GM21737 (cell line): ENCODE results near the gene NUDT8.
"Not testable (repeated sequence)": the region's sequence is repeated elsewhere in the genome, so short reads cannot be mapped to it uniquely, and the experiment has no call there.

Experiments
- ATAC-seq: cut with Tn5 transposase; IDR thresholded peaks from one replicate; pipeline ENCODE4 v1.9.1; 2021; ENCODE audit warnings: mild to moderate bottlenecking, moderate library complexity; ENCODE audit not compliant: unreplicated experiment

Gene NUDT8

DNA sequence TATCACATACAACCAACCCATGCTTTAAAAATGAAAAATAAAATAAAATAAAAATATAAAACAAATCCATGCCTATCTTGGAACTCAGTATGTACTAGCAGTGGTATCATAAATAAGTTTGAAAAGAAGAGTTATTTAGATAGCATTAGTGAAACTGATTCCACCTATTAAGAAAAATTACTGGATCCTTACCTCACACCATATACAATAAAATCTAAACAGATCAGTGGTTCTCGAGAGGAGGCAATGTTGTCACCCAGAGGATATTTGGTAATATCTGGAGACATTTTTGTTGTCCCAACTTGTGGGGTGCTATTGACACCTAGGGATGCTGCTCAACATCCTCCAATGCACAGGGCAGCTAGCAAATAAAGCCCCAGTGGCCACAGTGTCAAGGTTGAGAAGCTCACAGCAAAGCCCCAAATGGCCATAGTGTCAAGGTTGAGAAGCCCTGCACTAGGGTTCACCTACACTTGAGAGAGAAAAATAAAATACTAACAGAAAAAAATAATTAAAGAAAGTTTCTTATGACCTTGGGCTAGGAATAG is 32.9 kb downstream of the NUDT8 start:
- ATAC-seq: no peak

DNA sequence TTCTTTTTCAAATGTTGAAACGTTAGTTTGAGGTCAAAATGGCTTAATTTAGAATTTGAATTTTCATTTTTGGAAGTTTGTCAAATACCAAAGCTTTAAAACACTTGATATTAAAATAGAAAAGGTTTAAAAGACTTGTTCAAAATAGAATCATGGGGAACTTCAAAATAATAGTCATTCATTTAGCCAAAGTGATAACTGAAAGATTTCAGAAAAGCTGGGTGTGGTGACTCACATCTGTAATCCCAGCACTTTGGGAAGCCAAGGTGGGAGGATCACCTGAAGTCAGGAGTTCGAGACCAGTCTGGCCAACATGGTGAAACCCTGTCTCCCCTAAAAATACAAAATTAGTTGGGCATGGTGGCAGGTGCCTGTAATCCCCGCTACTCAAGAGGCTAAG is 35.3 kb downstream of the NUDT8 start:
- no peak for ATAC-seq

DNA sequence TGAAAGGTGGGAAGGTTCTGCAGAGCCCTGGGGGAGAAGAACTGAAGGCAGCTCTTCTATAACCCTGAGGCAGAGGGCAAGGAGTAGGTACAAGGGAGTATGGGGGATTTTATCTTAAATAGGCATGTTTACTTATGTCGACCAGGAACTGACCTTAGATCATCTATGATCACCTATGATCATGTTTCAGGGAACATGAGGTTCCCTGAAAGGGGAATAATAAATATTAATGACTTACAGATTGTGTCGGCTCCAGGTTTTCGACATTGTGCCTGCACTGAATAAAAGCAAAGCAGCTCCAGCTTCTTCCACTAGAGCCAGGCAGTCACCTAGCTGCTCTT is 36.2 kb downstream of the NUDT8 start:
- ATAC-seq: no peak

DNA sequence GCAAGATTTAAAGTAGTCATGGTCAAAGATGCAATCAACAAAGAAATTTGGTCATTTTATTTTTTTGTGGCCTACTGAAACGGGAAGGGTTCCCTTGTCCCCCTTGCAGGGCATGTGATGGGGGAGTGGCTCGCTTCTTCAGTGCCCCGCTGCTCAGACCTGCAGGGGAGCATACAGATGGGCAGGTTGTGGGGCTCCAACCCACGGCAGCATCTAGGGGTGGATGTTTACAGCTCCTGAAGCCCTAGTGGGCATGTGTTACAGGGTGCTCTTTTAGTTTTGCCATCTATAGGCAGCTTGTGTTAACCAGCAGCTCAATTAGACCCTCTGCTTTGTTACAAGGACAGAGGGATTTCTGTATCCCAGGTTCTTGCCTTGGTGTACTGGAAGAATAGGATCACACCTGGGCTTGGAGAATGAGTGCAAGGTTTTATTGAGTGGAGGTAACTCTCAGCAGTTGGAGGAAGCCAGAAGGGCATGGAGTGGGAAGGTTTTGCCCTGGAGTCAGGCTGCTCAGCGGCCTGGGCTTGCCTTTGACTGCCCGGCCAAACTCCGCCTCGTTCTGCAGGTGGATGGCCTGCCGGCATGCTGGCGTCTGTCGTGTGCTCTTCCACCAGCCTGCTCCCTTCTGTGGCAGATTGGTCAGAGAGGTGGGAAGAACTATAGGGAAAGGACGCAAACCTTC is 36.7 kb downstream of the NUDT8 start:
- ATAC-seq: no peak

DNA sequence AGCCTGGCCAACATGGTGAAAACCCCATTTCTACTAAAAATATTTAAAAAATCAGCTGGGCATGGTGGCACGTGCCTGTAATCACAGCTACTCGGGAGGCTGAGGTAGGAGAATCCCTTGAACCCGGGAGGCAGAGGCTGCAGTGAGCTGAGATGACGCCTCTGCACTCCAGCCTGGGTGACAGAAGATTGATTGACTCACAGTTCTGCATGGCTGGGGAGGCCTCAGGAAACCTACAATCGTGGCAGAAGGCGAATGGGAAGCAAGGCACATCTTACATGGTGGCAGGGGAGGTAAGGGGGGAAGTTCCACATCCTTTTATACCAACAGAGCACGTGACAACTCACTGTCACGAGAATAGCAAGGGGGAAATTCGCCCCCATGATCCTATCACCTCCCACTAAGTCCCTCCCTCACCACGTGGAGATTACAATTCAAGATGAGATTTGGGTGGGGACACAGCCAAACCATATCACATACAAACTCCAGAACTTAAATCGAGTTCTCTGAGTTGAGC is 40.8 kb downstream of the NUDT8 start:
- ATAC-seq: not testable (repeated sequence)

DNA sequence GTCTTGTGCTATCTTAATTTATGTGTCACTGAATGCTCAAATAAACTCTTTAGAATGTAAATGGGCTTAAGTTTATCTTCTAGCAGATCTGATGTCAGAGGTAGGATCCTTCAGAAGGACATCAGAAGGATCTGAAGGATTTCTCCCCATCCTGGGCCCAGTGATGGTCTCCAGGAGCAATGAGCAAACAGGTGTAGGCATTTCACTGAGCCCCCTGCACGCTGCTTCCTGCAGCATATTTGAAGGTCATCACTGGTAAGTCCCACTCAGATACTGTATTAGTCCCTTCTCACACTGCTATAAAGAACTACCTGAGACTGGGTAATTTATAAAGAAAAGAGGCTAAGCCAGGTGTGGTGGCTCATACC is 41.6 kb downstream of the NUDT8 start:
- ATAC-seq: peak; percentile 25

DNA sequence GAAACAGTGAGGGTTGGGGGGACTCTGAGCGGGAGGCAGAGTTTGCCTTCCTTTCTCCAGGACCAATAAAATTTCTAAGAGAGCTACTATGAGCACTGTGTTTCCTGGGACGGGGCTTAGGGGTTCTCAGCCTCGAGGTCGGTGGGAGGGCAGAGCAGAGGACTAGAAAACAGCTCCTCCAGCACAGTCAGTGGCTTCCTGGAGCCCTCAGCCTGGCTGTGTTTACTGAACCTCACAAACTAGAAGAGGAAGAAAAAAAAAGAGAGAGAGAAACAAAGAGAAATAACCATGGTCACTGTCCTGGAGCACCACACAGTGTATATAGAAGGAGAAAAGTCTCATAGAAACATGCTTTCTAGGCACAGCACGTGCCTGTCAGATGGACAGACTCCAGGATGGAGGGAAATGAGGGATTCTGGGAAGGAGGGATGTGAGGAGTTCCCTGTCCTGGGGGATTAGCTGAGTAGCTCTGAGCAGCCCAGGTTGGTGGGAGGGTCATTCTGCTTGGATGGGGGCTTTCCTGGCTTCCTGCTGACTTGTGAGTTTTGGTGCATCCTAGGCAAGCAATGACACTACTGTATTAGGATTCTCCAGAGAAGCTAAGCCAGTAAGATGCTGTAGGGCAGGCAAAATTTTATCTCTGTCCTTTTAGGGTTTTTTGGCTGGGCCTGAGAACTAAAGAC is 43.0 kb downstream of the NUDT8 start:
- ATAC-seq: no peak

DNA sequence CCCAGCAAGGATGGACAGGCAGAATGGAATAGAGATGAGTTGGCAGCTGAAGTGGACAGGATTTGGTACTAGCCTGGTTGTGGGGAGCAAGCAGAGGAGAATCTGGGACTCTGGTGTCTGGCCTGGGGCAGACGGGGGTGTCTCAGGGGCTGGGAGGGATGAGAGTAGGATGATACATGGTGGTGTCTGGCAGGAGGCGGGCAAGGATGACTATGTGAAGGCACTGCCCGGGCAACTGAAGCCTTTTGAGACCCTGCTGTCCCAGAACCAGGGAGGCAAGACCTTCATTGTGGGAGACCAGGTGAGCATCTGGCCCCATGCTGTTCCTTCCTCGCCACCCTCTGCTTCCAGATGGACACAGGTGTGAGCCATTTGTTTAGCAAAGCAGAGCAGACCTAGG is 43.8 kb downstream of the NUDT8 start:
- ATAC-seq: no peak

DNA sequence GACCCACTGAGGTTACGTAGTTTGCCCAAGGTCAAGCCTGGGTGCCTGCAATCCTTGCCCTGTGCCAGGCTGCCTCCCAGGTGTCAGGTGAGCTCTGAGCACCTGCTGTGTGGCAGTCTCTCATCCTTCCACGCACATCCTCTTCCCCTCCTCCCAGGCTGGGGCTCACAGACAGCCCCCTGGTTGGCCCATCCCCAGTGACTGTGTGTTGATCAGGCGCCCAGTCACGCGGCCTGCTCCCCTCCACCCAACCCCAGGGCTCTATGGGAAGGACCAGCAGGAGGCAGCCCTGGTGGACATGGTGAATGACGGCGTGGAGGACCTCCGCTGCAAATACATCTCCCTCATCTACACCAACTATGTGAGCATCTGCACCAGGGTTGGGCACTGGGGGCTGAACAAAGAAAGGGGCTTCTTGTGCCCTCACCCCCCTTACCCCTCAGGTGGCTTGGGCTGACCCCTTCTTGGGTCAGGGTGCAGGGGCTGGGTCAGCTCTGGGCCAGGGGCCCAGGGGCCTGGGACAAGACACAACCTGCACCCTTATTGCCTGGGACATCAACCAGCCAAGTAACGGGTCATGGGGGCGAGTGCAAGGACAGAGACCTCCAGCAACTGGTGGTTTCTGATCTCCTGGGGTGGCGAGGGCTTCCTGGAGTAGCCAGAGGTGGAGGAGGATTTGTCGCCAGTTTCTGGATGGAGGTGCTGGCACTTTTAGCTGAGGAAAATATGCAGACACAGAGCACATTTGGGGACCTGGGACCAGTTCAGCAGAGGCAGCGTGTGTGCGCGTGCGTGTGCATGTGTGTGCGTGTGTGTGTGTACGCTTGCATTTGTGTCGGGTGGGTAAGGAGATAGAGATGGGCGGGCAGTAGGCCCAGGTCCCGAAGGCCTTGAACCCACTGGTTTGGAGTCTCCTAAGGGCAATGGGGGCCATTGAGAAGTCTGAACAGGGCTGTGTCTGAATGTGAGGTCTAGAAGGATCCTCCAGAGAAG is 44.6 kb downstream of the NUDT8 start:
- no peak for ATAC-seq

DNA sequence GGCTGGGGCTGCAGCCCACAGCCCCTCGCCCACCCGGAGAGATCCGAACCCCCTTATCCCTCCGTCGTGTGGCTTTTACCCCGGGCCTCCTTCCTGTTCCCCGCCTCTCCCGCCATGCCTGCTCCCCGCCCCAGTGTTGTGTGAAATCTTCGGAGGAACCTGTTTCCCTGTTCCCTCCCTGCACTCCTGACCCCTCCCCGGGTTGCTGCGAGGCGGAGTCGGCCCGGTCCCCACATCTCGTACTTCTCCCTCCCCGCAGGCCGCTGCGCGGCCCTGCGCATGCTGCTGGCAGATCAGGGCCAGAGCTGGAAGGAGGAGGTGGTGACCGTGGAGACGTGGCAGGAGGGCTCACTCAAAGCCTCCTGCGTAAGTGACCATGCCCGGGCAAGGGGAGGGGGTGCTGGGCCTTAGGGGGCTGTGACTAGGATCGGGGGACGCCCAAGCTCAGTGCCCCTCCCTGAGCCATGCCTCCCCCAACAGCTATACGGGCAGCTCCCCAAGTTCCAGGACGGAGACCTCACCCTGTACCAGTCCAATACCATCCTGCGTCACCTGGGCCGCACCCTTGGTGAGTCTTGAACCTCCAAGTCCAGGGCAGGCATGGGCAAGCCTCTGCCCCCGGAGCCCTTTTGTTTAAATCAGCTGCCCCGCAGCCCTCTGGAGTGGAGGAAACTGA is 45.4 kb downstream of the NUDT8 start:
- ATAC-seq: no peak

DNA sequence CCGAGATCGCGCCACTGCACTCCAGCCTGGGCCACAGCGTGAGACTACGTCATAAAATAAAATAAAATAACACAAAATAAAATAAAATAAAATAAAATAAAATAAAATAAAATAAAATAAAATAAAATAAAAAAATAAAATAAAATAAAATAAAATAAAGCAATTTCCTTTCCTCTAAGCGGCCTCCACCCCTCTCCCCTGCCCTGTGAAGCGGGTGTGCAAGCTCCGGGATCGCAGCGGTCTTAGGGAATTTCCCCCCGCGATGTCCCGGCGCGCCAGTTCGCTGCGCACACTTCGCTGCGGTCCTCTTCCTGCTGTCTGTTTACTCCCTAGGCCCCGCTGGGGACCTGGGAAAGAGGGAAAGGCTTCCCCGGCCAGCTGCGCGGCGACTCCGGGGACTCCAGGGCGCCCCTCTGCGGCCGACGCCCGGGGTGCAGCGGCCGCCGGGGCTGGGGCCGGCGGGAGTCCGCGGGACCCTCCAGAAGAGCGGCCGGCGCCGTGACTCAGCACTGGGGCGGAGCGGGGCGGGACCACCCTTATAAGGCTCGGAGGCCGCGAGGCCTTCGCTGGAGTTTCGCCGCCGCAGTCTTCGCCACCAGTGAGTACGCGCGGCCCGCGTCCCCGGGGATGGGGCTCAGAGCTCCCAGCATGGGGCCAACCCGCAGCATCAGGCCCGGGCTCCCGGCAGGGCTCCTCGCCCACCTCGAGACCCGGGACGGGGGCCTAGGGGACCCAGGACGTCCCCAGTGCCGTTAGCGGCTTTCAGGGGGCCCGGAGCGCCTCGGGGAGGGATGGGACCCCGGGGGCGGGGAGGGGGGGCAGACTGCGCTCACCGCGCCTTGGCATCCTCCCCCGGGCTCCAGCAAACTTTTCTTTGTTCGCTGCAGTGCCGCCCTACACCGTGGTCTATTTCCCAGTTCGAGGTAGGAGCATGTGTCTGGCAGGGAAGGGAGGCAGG is 46.2 kb downstream of the NUDT8 start, which contains the start of gene GSTP1:
GSTP1 (plus strand) TSS at position 566 of the 958 bp plus-strand sequence; CDS start at position 598, 32 bp downstream.
- peak; percentile 57 for ATAC-seq

DNA sequence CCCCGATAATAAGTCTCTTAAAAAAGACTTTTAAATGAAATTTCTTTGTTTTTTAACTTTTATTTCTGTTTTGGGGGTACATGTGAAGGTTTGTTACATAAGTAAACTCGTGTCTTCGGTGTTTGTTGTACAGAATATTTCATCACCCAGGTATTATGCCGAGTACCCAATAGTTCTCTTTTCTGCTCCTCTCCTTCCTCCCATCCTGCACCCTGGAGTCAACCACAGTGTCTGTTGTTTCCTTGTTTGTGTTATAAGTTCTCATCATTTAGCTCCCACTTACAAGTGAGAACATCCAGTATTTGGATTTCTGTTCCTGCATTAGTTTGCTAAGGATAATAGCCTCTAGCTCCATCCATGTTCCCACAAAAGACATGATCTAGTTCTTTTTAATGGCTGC is 47.7 kb downstream of the NUDT8 start:
- ATAC-seq: no peak

DNA sequence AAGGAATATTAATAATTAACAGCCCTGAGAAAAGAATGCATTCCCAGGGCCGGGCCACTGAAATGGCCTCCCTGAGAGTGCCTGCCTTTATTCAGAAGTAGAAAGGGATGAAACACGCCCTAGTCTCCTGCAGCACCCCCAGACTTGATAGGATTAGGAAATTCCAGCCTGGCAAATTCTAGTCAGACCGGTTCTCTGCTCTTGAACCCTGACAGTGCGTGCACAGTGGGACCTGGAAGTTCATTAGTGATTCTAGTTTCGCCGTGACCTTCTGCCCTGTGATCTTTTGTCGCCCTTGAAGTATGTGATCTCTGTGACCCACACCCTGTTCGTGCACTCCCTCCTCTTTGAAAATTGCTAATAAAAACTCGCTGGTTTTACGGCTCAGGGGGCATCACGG is 48.3 kb downstream of the NUDT8 start:
- no peak for ATAC-seq

DNA sequence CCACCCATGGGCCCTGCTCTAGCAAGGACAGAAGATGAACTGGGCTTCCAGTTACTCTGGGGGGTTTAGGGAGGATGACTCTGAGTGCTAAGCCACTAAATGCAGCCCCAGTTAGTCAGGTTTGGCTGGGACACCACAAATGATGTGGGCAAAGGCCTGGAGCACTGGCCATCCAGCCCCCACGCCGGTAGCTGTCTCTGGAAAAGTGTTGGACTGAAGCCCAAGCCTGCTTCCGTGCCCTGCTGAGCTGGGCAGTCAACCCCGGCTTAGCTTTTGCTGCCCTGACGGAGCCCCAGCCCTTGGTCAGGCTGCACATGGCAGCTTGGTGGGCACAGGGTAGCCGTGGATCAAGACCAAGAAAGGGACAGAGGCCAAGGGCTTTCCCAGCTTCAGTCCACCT is 51.8 kb downstream of the NUDT8 start:
- no peak for ATAC-seq
